ENCODE results near the gene U2SURP.

U2SURP gene

DNA sequence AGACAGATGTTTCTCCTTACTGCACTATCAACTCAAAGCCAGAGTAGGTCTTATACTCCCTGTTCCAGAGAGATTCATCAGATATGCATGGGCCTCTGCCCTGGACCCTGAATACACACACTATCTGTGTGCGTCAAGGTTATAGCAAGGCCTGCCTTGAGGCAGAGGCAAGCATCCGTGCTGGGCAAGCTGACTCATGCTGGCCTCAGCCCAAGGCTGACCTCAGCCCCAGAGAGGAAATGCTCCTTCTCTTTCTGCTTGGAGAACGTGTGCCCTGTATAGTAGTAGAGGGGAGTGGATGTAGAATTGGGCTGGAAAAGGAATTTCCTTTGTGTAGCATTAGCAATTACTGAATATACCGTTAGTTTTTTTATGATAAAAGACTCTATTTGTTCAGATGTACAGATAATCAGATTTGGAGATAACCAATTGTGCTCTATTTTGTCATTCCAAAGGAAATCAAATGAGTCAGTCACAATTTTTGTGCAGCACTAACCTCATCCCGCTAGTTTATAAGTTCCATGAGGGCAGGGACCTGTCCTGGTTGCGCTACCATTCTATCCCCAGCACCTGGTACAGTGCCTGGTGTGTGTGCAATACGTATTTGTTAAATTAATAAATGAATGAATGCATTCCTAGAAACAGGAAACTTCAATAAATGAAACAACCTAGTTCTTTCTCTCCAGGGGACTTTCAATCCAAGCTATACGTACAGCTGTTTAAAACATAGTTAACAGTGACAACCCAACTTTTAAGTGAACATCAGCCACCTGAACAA, 24.6 kb upstream of the U2SURP start:
- TF ChIP-seq EZH2 (optimal IDR thresholded peaks at IDR 0.05; ENCODE audit: low read depth, low read length) = no peak
- TF ChIP-seq CTCF (IDR thresholded peaks at IDR 0.05; ENCODE audit: low read length) = no peak
- TF ChIP-seq EZH2phosphoT487 (IDR thresholded peaks at IDR 0.05; ENCODE audit: low read length) = no peak
- Histone ChIP-seq H3K4me2 (ENCODE audit: low read depth, low read length) (no peak overlapping the region), H3K9me2 (replicated peaks; ENCODE audit: insufficient read depth, low read length) (no peaks in the 10 kb centered on the region), H3K27me3 (replicated peaks; ENCODE audit: insufficient read depth, low read length) (no peaks in the 10 kb centered on the region), H3K9me3 (replicated peaks; ENCODE audit: insufficient read depth, low read length) (no peaks in the 10 kb centered on the region), H3K36me3 (replicated peaks; ENCODE audit: insufficient read depth, low read length) (no peaks in the 10 kb centered on the region), H3K79me2 (ENCODE audit: low read length) (no peaks in the 10 kb centered on the region), H3K4me1 (ENCODE audit: low read length) (no peaks in the 10 kb centered on the region), H3K27ac (ENCODE audit: low read length) (no peak overlapping the region), H3K9ac (ENCODE audit: low read length) (no peak overlapping the region), H2AFZ (ENCODE audit: low read length) (no peak overlapping the region), H3F3A (ENCODE audit: insufficient read depth, low read length) (no peaks in the 10 kb centered on the region), H3K4me3 (ENCODE audit: low read length) (no peak overlapping the region), H4K20me1 (ENCODE audit: insufficient read depth, low read length) (no peaks in the 10 kb centered on the region)
- no peak for DNase-seq

DNA sequence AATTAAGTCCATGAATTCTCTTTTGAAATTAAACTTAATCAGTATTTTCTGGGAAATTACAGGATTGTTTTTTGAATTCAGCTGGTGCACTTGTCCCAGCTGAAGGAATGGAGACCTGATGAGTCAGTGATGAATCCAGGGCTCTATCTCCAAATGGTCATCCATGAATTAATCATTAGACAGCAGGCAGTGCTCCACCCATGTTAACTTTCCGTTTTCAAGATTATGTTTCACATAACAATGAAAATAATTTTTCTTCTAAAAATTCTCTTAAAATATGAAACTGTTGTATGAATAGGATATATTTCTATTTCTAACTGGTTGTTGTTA, 24.0 kb upstream of the U2SURP start:
- no peak overlapping the region for H2AFZ ChIP-seq (ENCODE audit: low read length)
- H3F3A ChIP-seq (ENCODE audit: insufficient read depth, low read length) = no peaks in the 10 kb centered on the region
- TF ChIP-seq CTCF (IDR thresholded peaks at IDR 0.05; ENCODE audit: low read length) (no peak), EZH2 (optimal IDR thresholded peaks at IDR 0.05; ENCODE audit: low read depth, low read length) (no peak), EZH2phosphoT487 (IDR thresholded peaks at IDR 0.05; ENCODE audit: low read length) (no peak)
- H3K79me2 ChIP-seq (ENCODE audit: low read length) = no peaks in the 10 kb centered on the region
- no peak overlapping the region for H3K9ac ChIP-seq (ENCODE audit: low read length)
- no peaks in the 10 kb centered on the region for H3K27me3 ChIP-seq (replicated peaks; ENCODE audit: insufficient read depth, low read length)
- no peaks in the 10 kb centered on the region for H3K9me2 ChIP-seq (replicated peaks; ENCODE audit: insufficient read depth, low read length)
- no peaks in the 10 kb centered on the region for H3K36me3 ChIP-seq (replicated peaks; ENCODE audit: insufficient read depth, low read length)
- no peaks in the 10 kb centered on the region for H4K20me1 ChIP-seq (ENCODE audit: insufficient read depth, low read length)
- H3K9me3 ChIP-seq (replicated peaks; ENCODE audit: insufficient read depth, low read length) = no peaks in the 10 kb centered on the region
- H3K4me2 ChIP-seq (ENCODE audit: low read depth, low read length) = no peak overlapping the region
- no peaks in the 10 kb centered on the region for H3K4me1 ChIP-seq (ENCODE audit: low read length)
- no peak overlapping the region for H3K27ac ChIP-seq (ENCODE audit: low read length)
- DNase-seq = no peak
- H3K4me3 ChIP-seq (ENCODE audit: low read length) = no peak overlapping the region

- Histone ChIP-seq H3K9ac (ENCODE audit: low read length) (no peak overlapping the region), H3K27me3 (replicated peaks; ENCODE audit: insufficient read depth, low read length) (no peaks in the 10 kb centered on the region), H3K36me3 (replicated peaks; ENCODE audit: insufficient read depth, low read length) (no peaks in the 10 kb centered on the region), H3K4me1 (ENCODE audit: low read length) (no peaks in the 10 kb centered on the region), H3F3A (ENCODE audit: insufficient read depth, low read length) (no peaks in the 10 kb centered on the region), H3K27ac (ENCODE audit: low read length) (no peak overlapping the region), H3K4me2 (ENCODE audit: low read depth, low read length) (no peak overlapping the region), H3K9me3 (replicated peaks; ENCODE audit: insufficient read depth, low read length) (no peaks in the 10 kb centered on the region), H4K20me1 (ENCODE audit: insufficient read depth, low read length) (no peaks in the 10 kb centered on the region), H2AFZ (ENCODE audit: low read length) (no peak overlapping the region), H3K9me2 (replicated peaks; ENCODE audit: insufficient read depth, low read length) (no peaks in the 10 kb centered on the region), H3K4me3 (ENCODE audit: low read length) (no peak overlapping the region), H3K79me2 (ENCODE audit: low read length) (no peaks in the 10 kb centered on the region)
- DNase-seq = no peak
- no peak for TF ChIP-seq CTCF (IDR thresholded peaks at IDR 0.05; ENCODE audit: low read length)
- no peak for TF ChIP-seq EZH2 (optimal IDR thresholded peaks at IDR 0.05; ENCODE audit: low read depth, low read length)
- TF ChIP-seq EZH2phosphoT487 (IDR thresholded peaks at IDR 0.05; ENCODE audit: low read length) = no peak
Observed at GRCh38 chr3:142981108-142981507, 20.3 kb upstream of the U2SURP start.

All from MM.1S (cell line).